ENCODE results near the gene CRYBB1.

CRYBB1 gene

GRCh38 chr22:26610996-26611395 is 6.8 kb downstream of the CRYBB1 start:
- TF ChIP-seq TAF1 (IDR thresholded peaks at IDR 0.05; ENCODE audit: low read depth, low read length), result no peak
- no peak for TF ChIP-seq POU2F2 (IDR thresholded peaks at IDR 0.05; ENCODE audit: low read depth, low read length)
- no peak for TF ChIP-seq SPI1 (IDR thresholded peaks at IDR 0.05; ENCODE audit: low read depth, low read length)
- TF ChIP-seq POLR2AphosphoS5 (IDR thresholded peaks at IDR 0.05; ENCODE audit: low read depth, low read length), result no peak
- no peak for TF ChIP-seq POLR2A (IDR thresholded peaks at IDR 0.05; ENCODE audit: low read depth, low read length)
- no peak for TF ChIP-seq PAX5 (IDR thresholded peaks at IDR 0.05; ENCODE audit: insufficient read depth, low read length, severe bottlenecking)
- FAIRE-seq (peak; percentile 28), DNase-seq (ENCODE audit: insufficient read length, low spot score) (no peak)

DNA sequence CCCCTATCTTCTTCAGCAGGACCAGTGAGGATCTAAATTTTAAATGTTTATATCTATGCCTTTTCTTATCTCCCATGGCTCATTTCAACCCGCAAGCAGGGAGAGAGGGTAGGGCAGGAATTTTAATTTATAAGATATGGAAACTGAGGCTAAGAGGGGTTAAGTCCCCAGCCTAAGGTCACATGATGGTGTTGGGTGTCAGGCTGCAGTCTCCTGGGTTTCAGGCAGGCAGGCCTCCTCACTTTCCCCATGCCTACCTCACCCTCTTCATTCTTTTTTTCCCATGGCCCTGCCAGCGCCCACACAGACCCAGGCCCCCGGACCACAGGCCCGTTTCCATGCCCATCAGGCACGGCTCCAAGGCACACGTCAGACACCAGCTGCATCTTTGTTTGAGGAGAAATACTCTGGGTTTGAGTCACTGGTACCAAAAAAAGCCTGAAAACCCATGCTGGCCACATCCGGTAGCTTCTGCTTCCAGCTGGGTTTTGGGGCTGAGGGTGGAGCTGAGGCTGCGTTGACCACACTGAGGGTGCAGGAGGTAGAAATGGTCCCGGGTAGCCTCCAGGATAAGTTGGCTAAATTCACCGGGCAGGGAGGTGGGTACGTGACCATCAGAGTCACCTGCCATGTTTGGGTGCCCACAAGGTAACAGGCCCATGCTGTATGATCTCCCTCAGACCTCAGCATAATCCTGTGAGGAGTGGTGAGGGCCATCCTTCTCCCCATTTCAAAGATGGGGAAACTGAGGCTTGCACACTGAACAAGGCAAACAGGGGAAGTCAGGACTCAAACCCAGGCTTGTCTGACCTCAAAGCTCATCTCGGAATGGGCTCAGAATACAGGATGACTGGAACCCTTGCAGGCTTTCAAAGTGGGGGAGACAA is 7.5 kb downstream of the CRYBB1 start:
- TF ChIP-seq POLR2AphosphoS5 (IDR thresholded peaks at IDR 0.05; ENCODE audit: low read depth, low read length) (peak; percentile 59; the same call in 1 of the 2 replicates), PAX5 (IDR thresholded peaks at IDR 0.05; ENCODE audit: insufficient read depth, low read length, severe bottlenecking) (peak; percentile 3), POLR2A (IDR thresholded peaks at IDR 0.05; ENCODE audit: low read depth, low read length) (no peak), POU2F2 (IDR thresholded peaks at IDR 0.05; ENCODE audit: low read depth, low read length) (peak; percentile 67; the same call in 1 of the 2 replicates), SPI1 (IDR thresholded peaks at IDR 0.05; ENCODE audit: low read depth, low read length) (no peak), TAF1 (IDR thresholded peaks at IDR 0.05; ENCODE audit: low read depth, low read length) (no peak)
- peak; percentile 65 for DNase-seq (ENCODE audit: insufficient read length, low spot score)
- FAIRE-seq, result peak; percentile 93

DNA sequence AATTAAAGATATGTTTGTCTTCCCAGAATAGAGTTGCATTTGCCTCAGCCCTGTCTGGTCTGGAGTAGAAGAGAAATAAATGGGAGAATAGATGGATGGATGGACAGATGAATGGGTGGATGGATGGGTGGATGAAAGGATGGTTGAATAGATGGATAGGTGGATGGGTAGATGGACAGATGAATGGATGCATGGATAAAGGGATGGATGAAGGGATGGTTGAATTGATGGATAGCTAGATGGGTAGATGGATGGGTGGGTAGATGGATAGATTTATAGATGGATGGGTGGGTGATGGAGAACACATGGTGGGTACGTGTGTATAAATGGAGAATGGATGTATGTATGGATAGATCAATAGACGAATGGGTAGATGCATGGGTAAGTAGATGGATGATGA is 8.5 kb downstream of the CRYBB1 start:
- peak; percentile 69 for FAIRE-seq
- TF ChIP-seq POU2F2 (IDR thresholded peaks at IDR 0.05; ENCODE audit: low read depth, low read length) (no peak), PAX5 (IDR thresholded peaks at IDR 0.05; ENCODE audit: insufficient read depth, low read length, severe bottlenecking) (no peak), POLR2AphosphoS5 (IDR thresholded peaks at IDR 0.05; ENCODE audit: low read depth, low read length) (no peak), SPI1 (IDR thresholded peaks at IDR 0.05; ENCODE audit: low read depth, low read length) (no peak), TAF1 (IDR thresholded peaks at IDR 0.05; ENCODE audit: low read depth, low read length) (no peak), POLR2A (IDR thresholded peaks at IDR 0.05; ENCODE audit: low read depth, low read length) (no peak)

DNA sequence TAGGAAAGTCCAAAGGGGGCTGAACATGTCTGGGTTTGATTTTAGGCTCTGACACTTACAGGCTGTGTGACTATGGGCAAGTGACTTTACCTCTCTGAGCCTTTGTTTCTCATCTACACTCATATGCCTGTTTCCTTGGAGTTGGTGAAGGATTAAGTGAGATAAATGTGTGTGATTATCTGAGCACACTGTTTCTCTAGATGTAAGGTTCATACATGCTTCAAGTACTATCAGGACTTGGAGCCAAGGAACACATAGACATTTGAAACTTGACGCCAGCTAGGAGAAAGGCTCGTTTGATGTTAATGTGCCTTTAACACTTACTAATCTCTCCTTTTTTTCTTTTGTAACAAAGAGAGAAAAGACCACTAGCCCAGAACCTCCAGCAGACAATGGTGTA is 9.7 kb downstream of the CRYBB1 start:
- TF ChIP-seq TAF1 (IDR thresholded peaks at IDR 0.05; ENCODE audit: low read depth, low read length) (no peak), POU2F2 (IDR thresholded peaks at IDR 0.05; ENCODE audit: low read depth, low read length) (no peak), POLR2A (IDR thresholded peaks at IDR 0.05; ENCODE audit: low read depth, low read length) (no peak)
- no peak for DNase-seq (ENCODE audit: insufficient read length, low spot score)
- peak; percentile 16 for FAIRE-seq

More for the DNA sequence above, 8.5 kb downstream of the CRYBB1 start:
- no peak for DNase-seq (ENCODE audit: insufficient read length, low spot score)

- TF ChIP-seq PAX5 (IDR thresholded peaks at IDR 0.05; ENCODE audit: insufficient read depth, low read length, severe bottlenecking), result no peak
- no peak for TF ChIP-seq POLR2A (IDR thresholded peaks at IDR 0.05; ENCODE audit: low read depth, low read length)
- no peak for TF ChIP-seq POU2F2 (IDR thresholded peaks at IDR 0.05; ENCODE audit: low read depth, low read length)
- TF ChIP-seq TAF1 (IDR thresholded peaks at IDR 0.05; ENCODE audit: low read depth, low read length), result no peak
- no peak for TF ChIP-seq POLR2AphosphoS5 (IDR thresholded peaks at IDR 0.05; ENCODE audit: low read depth, low read length)
- TF ChIP-seq SPI1 (IDR thresholded peaks at IDR 0.05; ENCODE audit: low read depth, low read length), result no peak
- peak; percentile 58 for FAIRE-seq
- no peak for DNase-seq (ENCODE audit: insufficient read length, low spot score)
Measured at GRCh38 chr22:26606611-26607010, 11.2 kb downstream of the CRYBB1 start.

DNA sequence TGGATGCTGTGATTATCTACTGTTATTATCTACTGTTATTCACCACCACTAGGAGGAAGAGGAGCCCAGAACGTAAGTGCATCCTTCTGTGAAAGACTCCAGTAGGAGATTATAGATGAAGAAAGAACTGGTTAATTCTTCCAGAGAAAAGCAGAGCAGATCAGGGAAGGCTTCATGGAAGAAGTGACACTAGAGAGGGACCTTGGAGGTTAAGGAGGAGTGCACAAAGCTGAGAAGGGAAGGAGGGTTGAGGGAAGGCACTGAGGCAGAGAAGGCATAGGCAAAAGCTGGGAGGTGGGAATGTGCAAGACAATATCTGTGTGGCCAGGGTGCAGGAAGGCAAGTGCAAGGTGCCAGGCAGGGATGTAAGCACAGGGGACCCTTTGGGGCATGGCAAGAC is 13.5 kb downstream of the CRYBB1 start:
- TF ChIP-seq POU2F2 (IDR thresholded peaks at IDR 0.05; ENCODE audit: low read depth, low read length) (no peak), TAF1 (IDR thresholded peaks at IDR 0.05; ENCODE audit: low read depth, low read length) (no peak), POLR2AphosphoS5 (IDR thresholded peaks at IDR 0.05; ENCODE audit: low read depth, low read length) (no peak), SPI1 (IDR thresholded peaks at IDR 0.05; ENCODE audit: low read depth, low read length) (no peak), PAX5 (IDR thresholded peaks at IDR 0.05; ENCODE audit: insufficient read depth, low read length, severe bottlenecking) (no peak), POLR2A (IDR thresholded peaks at IDR 0.05; ENCODE audit: low read depth, low read length) (no peak)
- FAIRE-seq, result no peak
- no peak for DNase-seq (ENCODE audit: insufficient read length, low spot score)

GRCh38 chr22:26602127-26602526 is 15.7 kb downstream of the CRYBB1 start:
- TF ChIP-seq TAF1 (IDR thresholded peaks at IDR 0.05; ENCODE audit: low read depth, low read length) (no peak), POU2F2 (IDR thresholded peaks at IDR 0.05; ENCODE audit: low read depth, low read length) (no peak), POLR2AphosphoS5 (IDR thresholded peaks at IDR 0.05; ENCODE audit: low read depth, low read length) (no peak), SPI1 (IDR thresholded peaks at IDR 0.05; ENCODE audit: low read depth, low read length) (no peak), POLR2A (IDR thresholded peaks at IDR 0.05; ENCODE audit: low read depth, low read length) (no peak), PAX5 (IDR thresholded peaks at IDR 0.05; ENCODE audit: insufficient read depth, low read length, severe bottlenecking) (no peak)
- DNase-seq (ENCODE audit: insufficient read length, low spot score) (no peak), FAIRE-seq (no peak)

GRCh38 chr22:26601726-26602125 is 16.1 kb downstream of the CRYBB1 start:
- DNase-seq (ENCODE audit: insufficient read length, low spot score) (no peak), FAIRE-seq (no peak)
- TF ChIP-seq POLR2A (IDR thresholded peaks at IDR 0.05; ENCODE audit: low read depth, low read length) (no peak), POLR2AphosphoS5 (IDR thresholded peaks at IDR 0.05; ENCODE audit: low read depth, low read length) (no peak), PAX5 (IDR thresholded peaks at IDR 0.05; ENCODE audit: insufficient read depth, low read length, severe bottlenecking) (no peak), TAF1 (IDR thresholded peaks at IDR 0.05; ENCODE audit: low read depth, low read length) (no peak), POU2F2 (IDR thresholded peaks at IDR 0.05; ENCODE audit: low read depth, low read length) (no peak), SPI1 (IDR thresholded peaks at IDR 0.05; ENCODE audit: low read depth, low read length) (no peak)

GRCh38 chr22:26599505-26599904 is 18.3 kb downstream of the CRYBB1 start:
- TF ChIP-seq PAX5 (IDR thresholded peaks at IDR 0.05; ENCODE audit: insufficient read depth, low read length, severe bottlenecking) (no peak), TAF1 (IDR thresholded peaks at IDR 0.05; ENCODE audit: low read depth, low read length) (no peak), POLR2AphosphoS5 (IDR thresholded peaks at IDR 0.05; ENCODE audit: low read depth, low read length) (no peak), POU2F2 (IDR thresholded peaks at IDR 0.05; ENCODE audit: low read depth, low read length) (no peak), POLR2A (IDR thresholded peaks at IDR 0.05; ENCODE audit: low read depth, low read length) (no peak), SPI1 (IDR thresholded peaks at IDR 0.05; ENCODE audit: low read depth, low read length) (no peak)
- FAIRE-seq, result no peak
- DNase-seq (ENCODE audit: insufficient read length, low spot score), result no peak

All from GM12891 (cell line).